SU-DHL-6 (cell line): ENCODE results near the gene CADM2.

ENCODE experiments used
- H2AFZ ChIP-seq: fragments of 200-600 bp; sonication (generic); 2 replicates; pipeline ENCODE4 v1.6.1; 2014; ENCODE audit warnings: low read depth, mild to moderate bottlenecking, moderate library complexity, mixed read lengths, antibody characterized with exemption, low read length; ENCODE audit not compliant: severe bottlenecking
- H3F3A ChIP-seq: fragments of 200-600 bp; shearing (Covaris generic); 2 replicates; pipeline ENCODE4 v1.6.0; 2016; ENCODE audit warnings: antibody characterized with exemption, mild to moderate bottlenecking; ENCODE audit not compliant: insufficient read depth
- H3K27ac ChIP-seq: fragments of 200-600 bp; sonication (generic); 2 replicates; pipeline ENCODE4 v1.5.1; 2016; ENCODE audit warnings: low read depth, mild to moderate bottlenecking, low read length, moderate library complexity, mixed read lengths
- H3K27me3 ChIP-seq: fragments of 200-600 bp; sonication (generic), shearing (Covaris generic); 2 replicates; pipeline ENCODE4 v1.6.0; 2014; ENCODE audit warnings: mild to moderate bottlenecking, low read length
- H3K36me3 ChIP-seq: fragments of 200-600 bp; sonication (generic); 2 replicates; pipeline ENCODE4 v1.6.1; 2014; ENCODE audit warnings: mild to moderate bottlenecking, low read length, mixed read lengths
- H3K4me2 ChIP-seq: fragments of 300-600, 200-600 bp; shearing (Covaris generic), sonication (generic); 2 replicates; pipeline ENCODE4 v1.6.0; 2014; ENCODE audit warnings: low read length, low read depth, mild to moderate bottlenecking; ENCODE audit not compliant: poor library complexity, severe bottlenecking
- H3K4me3 ChIP-seq: fragments of 200-600 bp; sonication (generic); 2 replicates; pipeline ENCODE4 v1.5.1; 2014; ENCODE audit warnings: antibody characterized with exemption, low read length, mild to moderate bottlenecking, mixed read lengths; ENCODE audit not compliant: insufficient read depth, poor library complexity, severe bottlenecking
- H3K79me2 ChIP-seq: fragments of 200-600 bp; sonication (generic); 2 replicates; pipeline ENCODE4 v1.6.1; 2014; ENCODE audit warnings: mild to moderate bottlenecking, low read length, moderate library complexity; ENCODE audit not compliant: insufficient read depth
- H3K9ac ChIP-seq: fragments of 200-600 bp; sonication (generic); 2 replicates; pipeline ENCODE4 v1.7.0; 2014; ENCODE audit warnings: mild to moderate bottlenecking, low read length
- H3K9me2 ChIP-seq: fragments of 200-600 bp; sonication (generic); replicated peaks from 2 replicates; pipeline ENCODE4 v1.6.1; 2014; ENCODE audit warnings: low read length; ENCODE audit not compliant: insufficient read depth
- H3K9me3 ChIP-seq: fragments of 200-600 bp; sonication (generic); 2 replicates; pipeline ENCODE4 v1.6.1; 2014; ENCODE audit warnings: low read length, mixed read lengths; ENCODE audit not compliant: insufficient read depth
- H4K20me1 ChIP-seq: fragments of 200-600 bp; sonication (generic); 2 replicates; pipeline ENCODE4 v1.6.1; 2014; ENCODE audit warnings: low read depth, mild to moderate bottlenecking, antibody characterized with exemption, low read length, moderate library complexity, mixed read lengths
- EZH2phosphoT487 ChIP-seq: fragments of 200-600 bp; sonication (generic), shearing (Covaris generic); conservative IDR thresholded peaks from 2 replicates; pipeline ENCODE4 v1.6.1; 2018; ENCODE audit warnings: mild to moderate bottlenecking, antibody characterized with exemption, low read length, moderate library complexity, mixed read lengths
- TF ChIP-seq, protein P1 (sequence below): fragments of 200-600 bp; sonication (generic); IDR thresholded peaks from one replicate; pipeline ENCODE4 v1.5.1; 2017; ENCODE audit warnings: antibody characterized with exemption, mild to moderate bottlenecking, low read length, moderate library complexity; ENCODE audit not compliant: insufficient read depth, poor library complexity, severe bottlenecking

CADM2 gene

GRCh38 chr3:85159376-85159775, 200.6 kb downstream of the CADM2 start:
- no peak overlapping the region for H3K9ac ChIP-seq
- TF ChIP-seq EZH2phosphoT487: no peak
- TF ChIP-seq, protein P1, sequence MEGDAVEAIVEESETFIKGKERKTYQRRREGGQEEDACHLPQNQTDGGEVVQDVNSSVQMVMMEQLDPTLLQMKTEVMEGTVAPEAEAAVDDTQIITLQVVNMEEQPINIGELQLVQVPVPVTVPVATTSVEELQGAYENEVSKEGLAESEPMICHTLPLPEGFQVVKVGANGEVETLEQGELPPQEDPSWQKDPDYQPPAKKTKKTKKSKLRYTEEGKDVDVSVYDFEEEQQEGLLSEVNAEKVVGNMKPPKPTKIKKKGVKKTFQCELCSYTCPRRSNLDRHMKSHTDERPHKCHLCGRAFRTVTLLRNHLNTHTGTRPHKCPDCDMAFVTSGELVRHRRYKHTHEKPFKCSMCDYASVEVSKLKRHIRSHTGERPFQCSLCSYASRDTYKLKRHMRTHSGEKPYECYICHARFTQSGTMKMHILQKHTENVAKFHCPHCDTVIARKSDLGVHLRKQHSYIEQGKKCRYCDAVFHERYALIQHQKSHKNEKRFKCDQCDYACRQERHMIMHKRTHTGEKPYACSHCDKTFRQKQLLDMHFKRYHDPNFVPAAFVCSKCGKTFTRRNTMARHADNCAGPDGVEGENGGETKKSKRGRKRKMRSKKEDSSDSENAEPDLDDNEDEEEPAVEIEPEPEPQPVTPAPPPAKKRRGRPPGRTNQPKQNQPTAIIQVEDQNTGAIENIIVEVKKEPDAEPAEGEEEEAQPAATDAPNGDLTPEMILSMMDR: no peak
- H3K9me2 ChIP-seq: no peaks in the 10 kb centered on the region
- no peaks in the 10 kb centered on the region for H4K20me1 ChIP-seq
- no peaks in the 10 kb centered on the region for H3K79me2 ChIP-seq
- H3K4me2 ChIP-seq: no peak overlapping the region
- no peaks in the 10 kb centered on the region for H3K27me3 ChIP-seq
- no peak overlapping the region for H3K4me3 ChIP-seq
- no peak overlapping the region for H2AFZ ChIP-seq
- no peaks in the 10 kb centered on the region for H3F3A ChIP-seq
- no peaks in the 10 kb centered on the region for H3K36me3 ChIP-seq
- no peaks in the 10 kb centered on the region for H3K9me3 ChIP-seq
- H3K27ac ChIP-seq: no peak overlapping the region

GRCh38 chr3:85161544-85161943, 202.8 kb downstream of the CADM2 start:
- Histone ChIP-seq H2AFZ (no peak overlapping the region), H3K9ac (no peak overlapping the region), H3K27me3 (no peaks in the 10 kb centered on the region), H3K9me2 (no peaks in the 10 kb centered on the region), H3K4me2 (no peak overlapping the region), H3K9me3 (no peaks in the 10 kb centered on the region), H3F3A (no peaks in the 10 kb centered on the region), H3K27ac (no peak overlapping the region), H3K4me3 (no peak overlapping the region), H3K36me3 (no peaks in the 10 kb centered on the region), H4K20me1 (no peaks in the 10 kb centered on the region), H3K79me2 (no peaks in the 10 kb centered on the region)
- TF ChIP-seq, protein P1: no peak
- TF ChIP-seq EZH2phosphoT487: no peak

GRCh38 chr3:85162905-85163304, 204.1 kb downstream of the CADM2 start:
- TF ChIP-seq EZH2phosphoT487: no peak
- TF ChIP-seq, protein P1: no peak
- Histone ChIP-seq H3K27me3 (no peaks in the 10 kb centered on the region), H3K4me2 (no peak overlapping the region), H4K20me1 (no peaks in the 10 kb centered on the region), H2AFZ (peak overlapping the region; percentile 64), H3K79me2 (no peaks in the 10 kb centered on the region), H3K9me3 (no peaks in the 10 kb centered on the region), H3F3A (no peaks in the 10 kb centered on the region), H3K36me3 (no peaks in the 10 kb centered on the region), H3K27ac (no peak overlapping the region), H3K9ac (no peak overlapping the region), H3K9me2 (no peaks in the 10 kb centered on the region), H3K4me3 (no peak overlapping the region)

- H3K4me2 ChIP-seq: no peak overlapping the region
These were observed 205.6 kb downstream of the CADM2 start for GRCh38 chr3:85164436-85164835.

More at GRCh38 chr3:85164436-85164835, 205.6 kb downstream of the CADM2 start:
- no peaks in the 10 kb centered on the region for H3K9me2 ChIP-seq
- TF ChIP-seq, protein P1: no peak
- TF ChIP-seq EZH2phosphoT487: no peak
- no peaks in the 10 kb centered on the region for H3K79me2 ChIP-seq
- no peak overlapping the region for H3K9ac ChIP-seq
- peak overlapping the region; percentile 27 for H2AFZ ChIP-seq
- no peaks in the 10 kb centered on the region for H3F3A ChIP-seq
- H4K20me1 ChIP-seq: no peaks in the 10 kb centered on the region
- no peaks in the 10 kb centered on the region for H3K9me3 ChIP-seq
- H3K36me3 ChIP-seq: no peaks in the 10 kb centered on the region
- no peak overlapping the region for H3K4me3 ChIP-seq
- no peak overlapping the region for H3K27ac ChIP-seq
- no peaks in the 10 kb centered on the region for H3K27me3 ChIP-seq
